NT2/D1 (cell line): ENCODE measurements around the gene GCM1.

ENCODE experiments used
- YY1 ChIP-seq: IDR thresholded peaks from 2 replicates; pipeline ENCODE4 v1.6.1; 2011; ENCODE audit not compliant: insufficient read length, insufficient read depth
- ZNF274 ChIP-seq: IDR thresholded peaks from 2 replicates; pipeline ENCODE4 v1.6.1; 2011; ENCODE audit warnings: mild to moderate bottlenecking, low read depth, low read length

GRCh38 chr6:53180678-53181077, 32.0 kb upstream of the GCM1 start:
- no peak for TF ChIP-seq YY1
- no peak for TF ChIP-seq ZNF274
